IMR-90 (cell line): ENCODE results near the gene ST3GAL3. TPM values are rescaled to one million over a fixed set of nuclear protein-coding genes. Genes with fewer than 3 reads are reported as not detected.

Experiments used
- ATAC-seq: fragments of 200-7000 bp; cut with Tn5 transposase; 2 replicates; pipeline ENCODE4 v1.9.1; 2020; ENCODE audit warnings: low read depth, mild to moderate bottlenecking, moderate library complexity
- BruUV-seq: library from RNA; stranded (reverse); fragments of 400-500 nt; replicated peaks from 2 replicates; lab custom pipeline; 2021; lab: Mats Ljungman, UMichigan
- CTCF ChIA-PET: fragments of 300-600 bp; formaldehyde crosslinking; extraction: SDS; loops from one replicate; lab custom pipeline; 2021; ENCODE audit warnings: antibody characterized with exemption; lab: Yijun Ruan, JAX
- POLR2A ChIA-PET: fragments of 300-600 bp; sonication (Branson Sonifier 250); formaldehyde crosslinking; loops from one replicate; lab custom pipeline; 2022; ENCODE audit warnings: antibody characterized with exemption; ENCODE audit not compliant: unreplicated experiment; lab: Charles Lee
- DNase-seq: peaks from one replicate; pipeline ENCODE4 v3.0.0; 2013
- H2AFZ ChIP-seq: replicated peaks from 2 replicates; pipeline ENCODE3; 2013; ENCODE audit warnings: low read length, mild to moderate bottlenecking; ENCODE audit not compliant: poor library complexity
- H2AK5ac ChIP-seq: 2 replicates; pipeline ENCODE4 v1.6.1; 2013; ENCODE audit warnings: low read depth, low read length, inconsistent platforms
- H2AK9ac ChIP-seq: replicated peaks from 2 replicates; pipeline ENCODE3; 2013; ENCODE audit warnings: mild to moderate bottlenecking, low read depth, low read length, moderate library complexity; ENCODE audit not compliant: poor library complexity
- H2BK120ac ChIP-seq: 2 replicates; pipeline ENCODE4 v1.6.1; 2013; ENCODE audit warnings: low read depth, low read length, inconsistent platforms
- H2BK15ac ChIP-seq: 3 replicates; pipeline ENCODE4 v1.6.1; 2013; ENCODE audit warnings: low read depth, low read length, inconsistent platforms
- H2BK20ac ChIP-seq: 2 replicates; pipeline ENCODE4 v1.6.1; 2013; ENCODE audit warnings: low read depth, mild to moderate bottlenecking, inconsistent platforms, low read length, moderate library complexity
- H2BK5ac ChIP-seq: 2 replicates; pipeline ENCODE4 v1.6.1; 2013; ENCODE audit warnings: mild to moderate bottlenecking, low read depth, low read length, inconsistent platforms; ENCODE audit not compliant: poor library complexity, severe bottlenecking
- H3K14ac ChIP-seq: replicated peaks from 2 replicates; pipeline ENCODE4 v1.6.1; 2013; ENCODE audit warnings: low read depth, low read length, inconsistent platforms
- H3K18ac ChIP-seq: 2 replicates; pipeline ENCODE4 v1.6.1; 2013; ENCODE audit warnings: low read depth, low read length, control low read depth
- H3K23ac ChIP-seq: 2 replicates; pipeline ENCODE4 v1.6.1; 2013; ENCODE audit warnings: low read depth, low read length, inconsistent platforms
- H3K27ac ChIP-seq: 2 replicates; pipeline ENCODE4 v1.5.1; 2013; ENCODE audit warnings: mild to moderate bottlenecking, control low read depth, low read length; ENCODE audit not compliant: insufficient read depth
- H3K27me3 ChIP-seq: 2 replicates; pipeline ENCODE4 v1.6.1; 2013; ENCODE audit warnings: low read length; ENCODE audit not compliant: control insufficient read depth, insufficient read depth
- H3K36me3 ChIP-seq: 2 replicates; pipeline ENCODE4 v1.6.1; 2013; ENCODE audit warnings: low read length, mixed read lengths; ENCODE audit not compliant: control insufficient read depth, insufficient read depth
- H3K4ac ChIP-seq: 2 replicates; pipeline ENCODE4 v1.6.1; 2013; ENCODE audit warnings: low read depth, low read length, inconsistent platforms
- H3K4me1 ChIP-seq: 2 replicates; pipeline ENCODE4 v1.6.1; 2013; ENCODE audit warnings: low read length, mixed read lengths; ENCODE audit not compliant: control insufficient read depth, insufficient read depth
- H3K4me2 ChIP-seq: 2 replicates; pipeline ENCODE4 v1.6.1; 2013; ENCODE audit warnings: low read depth, mild to moderate bottlenecking, control low read depth, low read length, moderate library complexity
- H3K4me3 ChIP-seq: 2 replicates; pipeline ENCODE4 v1.5.1; 2013; ENCODE audit warnings: low read depth, mild to moderate bottlenecking, control low read depth, low read length, moderate library complexity; ENCODE audit not compliant: insufficient read depth
- H3K56ac ChIP-seq: 2 replicates; pipeline ENCODE4 v1.6.1; 2013; ENCODE audit warnings: low read length, inconsistent platforms; ENCODE audit not compliant: insufficient read depth; ENCODE audit errors: extremely low read depth
- H3K79me1 ChIP-seq, 2 experiments: 2 replicates each; pipeline ENCODE4 v1.6.1; 2013; ENCODE audit warnings: low read length in 2 of 2, inconsistent platforms in 1 of 2, low read depth in 1 of 2
- H3K9ac ChIP-seq: 2 replicates; pipeline ENCODE4 v1.6.1; 2013; ENCODE audit warnings: low read depth, low read length, control low read depth
- H3K9me1 ChIP-seq: 2 replicates; pipeline ENCODE4 v1.6.1; 2013; ENCODE audit warnings: low read length, inconsistent platforms; ENCODE audit not compliant: insufficient read depth
- H3K9me3 ChIP-seq: 2 replicates; pipeline ENCODE4 v1.6.1; 2013; ENCODE audit warnings: low read length; ENCODE audit not compliant: control insufficient read depth, insufficient read depth
- H4K20me1 ChIP-seq: 2 replicates; pipeline ENCODE4 v1.6.1; 2013; ENCODE audit warnings: low read length, inconsistent platforms; ENCODE audit not compliant: insufficient read depth
- H4K5ac ChIP-seq: 2 replicates; pipeline ENCODE4 v1.6.1; 2013; ENCODE audit warnings: mild to moderate bottlenecking, low read depth, low read length, control low read depth
- H4K8ac ChIP-seq, 2 experiments: 2 replicates each; pipeline ENCODE4 v1.6.1; 2013; ENCODE audit warnings: low read depth in 2 of 2, low read length in 2 of 2, control low read depth in 1 of 2, inconsistent platforms in 1 of 2
- H4K91ac ChIP-seq: 2 replicates; pipeline ENCODE4 v1.6.1; 2013; ENCODE audit warnings: low read depth, low read length, inconsistent platforms; ENCODE audit not compliant: insufficient read depth
- CEBPB ChIP-seq: IDR thresholded peaks from 2 replicates; pipeline ENCODE4 v1.6.1; 2012; ENCODE audit warnings: low read depth, low read length, improper control_type of control experiment
- CHD1 ChIP-seq: IDR thresholded peaks from 2 replicates; pipeline ENCODE4 v1.6.1; 2012; ENCODE audit warnings: low read depth, low read length, improper control_type of control experiment
- MAFK ChIP-seq: IDR thresholded peaks from 2 replicates; pipeline ENCODE4 v1.6.1; 2012; ENCODE audit warnings: low read depth, low read length, improper control_type of control experiment
- MAZ ChIP-seq: IDR thresholded peaks from 2 replicates; pipeline ENCODE4 v1.6.1; 2012; ENCODE audit warnings: low read depth, mild to moderate bottlenecking, low read length, improper control_type of control experiment, moderate library complexity, borderline replicate concordance
- WGBS, 2 experiments: methylation state at CpG; one replicate each; pipeline versions ENCODE4 v1.1.5 to v1.1.7; 2013; ENCODE audit warnings: missing lambda C conversion rate in 2 of 2; ENCODE audit not compliant: insufficient read length in 1 of 2; ENCODE audit errors: extremely low coverage in 2 of 2; 5-methylcytosine and 5-hydroxymethylcytosine counted together
- dilution Hi-C: fragments of 300-500 bp; cut with HindIII; formaldehyde crosslinking; loops from one replicate; pipeline ENCODE4 v1.14.3; 2018; ENCODE audit warnings: low sequenced_read_pairs; ENCODE audit not compliant: unreplicated experiment
- in situ Hi-C: fragments of 300-500 bp; cut with MboI; formaldehyde crosslinking; loops from 3 replicates; pipeline ENCODE4 v1.14.3; 2019; ENCODE audit warnings: low sequenced_read_pairs, inconsistent platforms, mixed read lengths
- intact Hi-C: fragments of 100-400 bp; cut with micrococcal nuclease; formaldehyde crosslinking; loops from 2 replicates; pipeline ENCODE4 v1.10.0; 2022
- polyA plus RNA-seq, 3 experiments: library from polyadenylated mRNA; depleted of rRNA; stranded (reverse); fragments of >200 nt; gene quantifications; 2 replicates each; pipeline ENCODE4 v1.2.3, GENCODE V29; 2012; ENCODE audit warnings: low replicate concordance in 1 of 3
- total RNA-seq: library from RNA; depleted of rRNA; stranded (reverse); fragments of >200 nt; gene quantifications from 2 replicates; pipeline ENCODE4 v1.2.3, GENCODE V29; 2012
- TF ChIP-seq, protein P1 (sequence below): fragments of 150-350 bp; IDR thresholded peaks from 2 replicates; pipeline ENCODE4 v1.6.1; 2016; ENCODE audit warnings: low read depth, mild to moderate bottlenecking, low read length, moderate library complexity, borderline replicate concordance

The ST3GAL3 gene
- total and polyA plus RNA-seq, 2 of the 4 experiments (the other 2 are of a cell fraction), result 12.0 to 14.8 TPM

DNA sequence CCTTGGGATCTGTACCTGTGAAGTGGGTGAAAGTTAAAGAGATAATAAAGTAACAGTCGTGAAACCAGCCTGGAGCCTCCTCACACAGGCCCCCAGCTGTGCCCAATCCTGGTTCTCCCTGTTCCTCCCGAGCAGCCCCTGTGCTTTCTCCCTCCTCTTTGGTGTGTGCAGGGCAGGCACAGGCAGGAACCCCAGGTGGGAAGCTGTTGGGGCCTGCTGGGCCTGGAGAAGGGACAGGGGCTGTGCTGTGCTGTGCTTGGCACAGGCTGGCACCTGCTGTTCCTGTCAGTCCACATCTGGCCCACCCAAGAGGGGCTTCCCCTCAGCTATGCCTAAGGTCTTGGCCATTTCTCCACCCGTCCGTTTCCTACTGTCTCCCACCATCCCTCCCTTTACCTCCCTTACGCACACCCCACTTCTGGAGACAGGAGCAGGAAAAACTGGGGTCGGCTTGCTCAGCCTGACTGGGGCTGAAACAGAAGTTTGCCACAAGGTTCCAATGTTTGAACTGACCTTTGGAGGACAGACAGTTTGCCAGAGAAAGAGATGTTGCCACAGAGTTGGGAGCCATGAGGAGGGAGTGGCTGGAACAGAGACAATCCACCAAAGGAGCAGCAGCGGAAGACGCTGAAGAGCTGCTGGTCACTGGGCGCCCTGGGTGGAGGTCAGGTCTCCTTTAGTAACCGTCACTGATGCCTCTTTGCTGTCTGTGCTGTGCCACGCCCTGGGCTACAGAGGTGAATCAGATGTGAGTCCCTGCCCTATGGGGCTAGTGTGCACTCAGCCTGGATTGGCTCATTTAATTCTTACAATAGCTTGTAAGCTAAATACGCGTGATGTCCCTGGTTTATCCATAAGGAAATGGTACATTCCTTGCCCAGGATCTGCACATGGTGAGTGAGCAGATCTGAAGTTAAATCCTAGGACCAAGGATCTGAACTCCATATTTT, 207.5 kb downstream of the ST3GAL3 start (continued):
- TF ChIP-seq, protein P1, sequence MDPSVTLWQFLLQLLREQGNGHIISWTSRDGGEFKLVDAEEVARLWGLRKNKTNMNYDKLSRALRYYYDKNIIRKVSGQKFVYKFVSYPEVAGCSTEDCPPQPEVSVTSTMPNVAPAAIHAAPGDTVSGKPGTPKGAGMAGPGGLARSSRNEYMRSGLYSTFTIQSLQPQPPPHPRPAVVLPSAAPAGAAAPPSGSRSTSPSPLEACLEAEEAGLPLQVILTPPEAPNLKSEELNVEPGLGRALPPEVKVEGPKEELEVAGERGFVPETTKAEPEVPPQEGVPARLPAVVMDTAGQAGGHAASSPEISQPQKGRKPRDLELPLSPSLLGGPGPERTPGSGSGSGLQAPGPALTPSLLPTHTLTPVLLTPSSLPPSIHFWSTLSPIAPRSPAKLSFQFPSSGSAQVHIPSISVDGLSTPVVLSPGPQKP, result no peak
- TF ChIP-seq CEBPB, result no peak

DNA sequence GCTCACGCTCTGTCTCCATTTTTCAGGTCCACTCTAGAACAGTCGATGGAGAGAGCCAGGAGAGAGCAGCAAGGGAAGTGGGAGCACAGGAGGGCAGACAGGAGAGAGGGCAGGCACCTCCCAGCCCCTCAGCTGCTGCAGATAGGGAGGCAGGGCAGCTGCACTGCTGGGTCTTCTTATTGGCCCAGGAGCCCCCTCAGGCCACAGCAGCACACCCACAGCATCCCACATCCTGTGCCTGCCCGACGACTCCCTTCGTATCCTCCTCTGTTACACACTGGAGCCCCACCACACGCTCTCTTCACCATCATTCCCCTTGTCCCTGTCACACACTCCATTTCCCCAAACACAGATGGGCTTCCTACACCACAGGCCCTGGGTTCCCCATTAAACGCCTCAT, 212.6 kb downstream of the ST3GAL3 start:
- CTCF ChIA-PET, result no interaction called here
- no peak overlapping the region for H3K27ac ChIP-seq
- dilution Hi-C loops, result no loop called here
- H3K56ac ChIP-seq, result no peak overlapping the region
- H2BK15ac ChIP-seq, result no peak overlapping the region
- peaks cover 22% of the 10 kb centered on the region; the same call in 1 of the 2 replicates for H3K9me1 ChIP-seq
- H2BK5ac ChIP-seq, result no peak overlapping the region
- in situ Hi-C loops, result no loop called here
- no peak overlapping the region for H4K8ac ChIP-seq
- H3K9me3 ChIP-seq, result no peaks in the 10 kb centered on the region
- no peak overlapping the region for H2AFZ ChIP-seq
- H4K5ac ChIP-seq, result no peak overlapping the region
- 93% methylated on average over 5 of the region's 7 CpGs; no CpG with 5 or more reads in 1 of the 2 experiments for WGBS, 2 experiments
- POLR2A ChIA-PET, result no interaction called here
- no peaks in the 10 kb centered on the region for H3K79me1 ChIP-seq
- H2AK9ac ChIP-seq, result no peak overlapping the region
- no TSS peak for BruUV-seq
- TF ChIP-seq MAZ, result no peak
- TF ChIP-seq MAFK, result no peak
- TF ChIP-seq, protein P1, result no peak
- no peak for TF ChIP-seq CHD1
- H2BK120ac ChIP-seq, result no peak overlapping the region
- H3K27me3 ChIP-seq, result no peaks in the 10 kb centered on the region
- DNase-seq (no peak), ATAC-seq (no peak)
- H3K4ac ChIP-seq, result no peak overlapping the region
- H4K20me1 ChIP-seq, result no peaks in the 10 kb centered on the region
- no peak overlapping the region for H3K4me2 ChIP-seq
- no peaks in the 10 kb centered on the region for H3K36me3 ChIP-seq
- H3K23ac ChIP-seq, result no peak overlapping the region
- intact Hi-C loops, result no loop called here
- no peak overlapping the region for H3K9ac ChIP-seq
- no peak overlapping the region for H3K18ac ChIP-seq
- H3K4me3 ChIP-seq, result no peak overlapping the region
- no peak overlapping the region for H2BK20ac ChIP-seq
- H2AK5ac ChIP-seq, result no peak overlapping the region
- H3K4me1 ChIP-seq, result peaks cover 1% of the 10 kb centered on the region; the same call in 1 of the 2 replicates
- no peak overlapping the region for H4K91ac ChIP-seq
- H3K14ac ChIP-seq, result no peak overlapping the region
